EL (cell line): ENCODE data around the gene OR2J1.
"Not testable (repeated sequence)": the region's sequence is repeated elsewhere in the genome, so short reads cannot be mapped to it uniquely, and the experiment has no call there.

Source experiments
- DNase-seq: peaks from one replicate; pipeline ENCODE4 v3.0.0-alpha.2; 2016

The OR2J1 gene

DNA sequence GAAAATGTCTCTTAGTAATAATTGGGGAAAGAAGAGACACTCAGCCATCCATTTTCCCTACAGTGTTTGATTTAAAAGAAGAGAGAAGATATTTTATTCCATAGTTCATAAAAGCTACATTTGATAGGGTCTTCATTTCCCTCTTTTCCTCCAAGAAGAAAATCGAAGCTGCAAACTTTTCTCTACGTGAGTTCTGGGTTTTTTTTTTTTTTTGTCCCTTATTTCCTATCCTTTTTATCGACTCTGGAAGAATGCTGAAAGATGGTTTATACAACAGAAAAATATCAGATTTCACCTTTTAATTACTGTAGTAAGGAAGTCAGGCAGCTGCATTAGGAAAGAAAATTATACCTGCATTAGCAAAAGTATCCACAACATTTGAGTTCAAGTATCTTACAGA, at the start of gene OR2J1:
Gene OR2J1, plus strand, starts transcription at position 301 of the 400 bp plus-strand sequence. CDS start 1,453 bp downstream, outside the sequence.
- DNase-seq, result no peak

- no peak for DNase-seq
These were observed 47.6 kb upstream of the OR2J1 start for GRCh38 chr6:29051680-29052079.

GRCh38 chr6:29071831-29072723, 27.2 kb upstream of the OR2J1 start:
- peak; percentile 44 for DNase-seq

DNA sequence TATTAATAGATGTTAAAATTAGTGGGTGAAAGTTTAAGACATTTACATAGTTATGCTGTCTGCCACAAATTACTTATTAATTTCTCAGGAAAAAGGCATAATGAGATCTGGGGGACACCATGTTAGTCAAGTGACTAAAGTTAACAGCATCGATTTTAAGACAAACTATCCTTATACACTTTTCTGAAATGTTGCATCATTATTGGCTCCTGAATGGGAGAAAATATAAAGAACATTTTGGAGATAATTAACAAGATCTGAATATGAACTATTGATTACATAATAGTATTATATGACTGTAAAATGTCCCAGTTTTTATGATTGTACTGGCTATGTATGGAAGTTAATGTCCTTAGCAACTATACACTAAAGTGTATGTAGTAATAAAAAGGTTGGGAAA, 20.1 kb upstream of the OR2J1 start:
- no peak for DNase-seq

DNA sequence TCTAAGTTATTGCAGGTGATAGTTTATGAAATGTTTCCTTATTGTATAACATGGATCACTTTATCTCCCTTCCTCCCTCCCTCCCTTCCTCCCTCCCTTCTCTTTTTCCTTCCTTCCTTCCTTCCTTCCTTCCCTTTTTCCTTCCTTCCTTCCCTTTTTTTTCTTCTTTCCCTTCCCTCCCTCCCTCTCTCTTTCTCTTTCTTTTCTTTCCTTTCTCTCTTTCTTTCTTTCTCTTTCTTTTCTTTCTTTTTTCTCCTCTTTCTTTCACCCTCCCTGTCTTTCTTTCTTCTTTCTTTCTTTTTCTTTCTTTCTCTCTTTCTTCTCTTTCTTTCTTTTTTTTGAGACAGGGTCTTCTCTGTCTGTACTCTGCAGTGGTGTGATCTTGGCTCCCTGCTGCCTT, 18.0 kb upstream of the OR2J1 start:
- no peak for DNase-seq

GRCh38 chr6:29082457-29082856, 16.8 kb upstream of the OR2J1 start:
- DNase-seq, result no peak

- no peak for DNase-seq
These were observed 12.1 kb upstream of the OR2J1 start, which contains the start of gene OR2B3 for GRCh38 chr6:29087213-29087612. Gene OR2B3 (minus strand): TSS chr6:29087313. CDS start chr6:29087248, 65 bp downstream.

DNA sequence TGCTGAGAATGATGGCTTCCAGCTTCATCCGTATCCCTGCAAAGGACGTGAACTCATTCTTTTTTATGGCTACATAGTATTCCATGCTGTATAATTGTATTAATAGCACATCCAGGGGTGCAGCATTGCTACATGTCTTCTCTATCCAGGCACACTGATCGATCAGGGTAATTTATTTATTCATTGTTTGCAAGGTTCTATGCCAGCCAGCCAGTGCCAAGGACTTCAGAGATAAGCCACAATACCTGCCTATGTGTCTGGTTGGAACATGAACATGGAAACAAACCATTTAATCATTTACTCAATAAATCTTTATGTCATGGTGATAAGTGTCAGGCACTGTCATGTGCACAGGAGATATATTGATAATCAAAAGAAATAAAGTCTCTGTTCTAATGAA, 6.3 kb upstream of the OR2J1 start:
- no peak for DNase-seq

DNA sequence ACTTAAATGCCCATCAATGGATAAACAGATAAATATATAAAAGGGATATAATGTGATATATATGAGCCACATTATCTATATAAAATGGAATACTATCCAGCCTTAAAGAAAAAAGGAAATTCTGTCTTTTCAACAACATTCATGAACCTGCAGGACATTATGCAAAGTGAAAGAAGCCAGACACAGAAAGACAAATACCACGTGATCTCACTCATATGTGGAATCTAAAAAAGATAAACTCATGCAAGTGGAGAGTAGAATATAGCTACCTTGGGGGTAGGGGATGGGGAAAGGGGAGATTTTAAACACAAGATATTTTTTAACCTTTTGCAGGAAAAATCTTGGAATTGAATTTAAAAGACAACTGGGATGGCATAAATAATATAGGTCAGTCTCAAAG, 1.5 kb upstream of the OR2J1 start:
- no peak for DNase-seq

DNA sequence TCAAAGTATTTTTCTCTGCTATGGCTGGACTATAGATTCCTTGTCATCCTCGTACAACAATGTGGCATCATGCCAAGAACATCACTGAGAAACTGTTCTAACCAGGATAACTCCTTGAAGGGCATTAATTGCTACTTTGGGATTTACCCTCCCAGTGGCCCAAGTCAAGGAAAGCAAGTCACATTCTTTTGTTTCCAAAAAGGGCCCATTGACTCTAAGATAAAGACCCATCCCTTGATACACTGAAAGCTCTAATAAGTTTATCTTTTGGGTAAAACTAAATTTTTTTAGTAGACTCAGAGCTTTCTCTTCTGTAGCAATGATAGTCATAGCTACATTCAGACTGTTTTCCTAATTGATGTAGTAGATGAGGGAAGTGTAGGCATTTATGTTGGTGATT, 8.5 kb downstream of the OR2J1 start, which contains the start of gene OR2J3:
Gene OR2J3, plus strand, starts transcription at position 301 of the 400 bp plus-strand sequence. CDS start 3,833 bp downstream, outside the sequence.
- DNase-seq, result no peak

- no peak for DNase-seq
These were observed 12.8 kb downstream of the OR2J1 start for GRCh38 chr6:29112135-29112534.

- not testable (repeated sequence) for DNase-seq
These were observed 15.7 kb downstream of the OR2J1 start for GRCh38 chr6:29114964-29115363.

- DNase-seq, result no peak
These were observed 30.2 kb downstream of the OR2J1 start for GRCh38 chr6:29129326-29130012.

DNA sequence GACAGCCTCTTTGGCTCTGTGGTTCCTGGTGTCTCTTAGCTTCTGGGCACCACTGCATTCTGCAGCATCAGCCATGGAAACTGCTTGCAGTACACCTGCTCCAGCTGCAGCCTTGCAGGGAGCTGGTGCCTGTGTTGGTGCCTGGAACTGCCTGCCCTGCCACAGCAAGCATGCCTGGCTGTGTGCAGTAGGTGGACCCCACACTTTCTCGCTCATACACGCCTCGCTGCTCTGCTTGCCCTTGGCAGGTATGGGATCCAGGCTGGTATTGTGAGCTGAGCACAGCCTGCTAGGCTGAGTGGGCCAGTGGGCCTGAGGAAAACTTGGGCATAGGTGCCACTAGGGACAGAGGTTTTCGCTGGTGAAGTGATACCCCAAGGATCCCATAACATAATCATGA, 31.4 kb downstream of the OR2J1 start:
- DNase-seq, result no peak

DNA sequence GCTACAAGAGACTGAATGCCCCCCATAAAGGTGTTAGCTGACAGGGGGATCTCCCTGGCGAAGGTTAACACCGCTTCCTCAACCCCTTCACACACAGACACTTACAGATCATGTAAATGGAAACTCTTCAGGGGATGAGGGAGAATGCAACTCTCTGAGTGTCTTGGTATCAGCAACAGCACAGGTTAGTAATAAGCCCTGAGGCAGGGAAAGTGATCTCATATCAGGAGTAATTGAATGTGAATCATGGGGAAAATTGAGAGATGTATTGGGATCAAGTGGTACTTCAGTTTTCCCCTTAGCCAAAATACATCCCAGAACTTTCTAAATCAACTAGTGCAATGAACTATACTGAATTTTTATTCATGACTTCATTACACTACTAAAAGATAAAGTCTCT, 32.4 kb downstream of the OR2J1 start:
- DNase-seq, result no peak

GRCh38 chr6:29137724-29138123, 38.4 kb downstream of the OR2J1 start:
- no peak for DNase-seq

DNA sequence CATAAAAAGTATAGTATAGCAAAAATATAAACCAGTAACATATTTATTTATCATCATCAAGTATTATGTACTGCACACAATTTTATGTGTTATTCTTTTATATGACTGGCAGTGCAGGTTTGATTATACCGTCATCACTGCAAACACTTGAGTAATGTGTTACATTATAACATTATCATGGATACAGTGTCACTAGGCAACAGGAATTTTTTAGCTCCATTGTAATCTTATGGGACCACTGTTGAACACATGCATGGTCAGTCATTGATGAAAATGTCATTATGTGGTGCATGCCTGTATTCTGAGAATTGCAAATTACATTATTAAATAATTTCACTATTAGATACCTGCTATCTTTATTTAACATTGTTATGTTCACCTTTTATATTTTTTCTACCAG, 42.3 kb downstream of the OR2J1 start:
- DNase-seq, result no peak

DNA sequence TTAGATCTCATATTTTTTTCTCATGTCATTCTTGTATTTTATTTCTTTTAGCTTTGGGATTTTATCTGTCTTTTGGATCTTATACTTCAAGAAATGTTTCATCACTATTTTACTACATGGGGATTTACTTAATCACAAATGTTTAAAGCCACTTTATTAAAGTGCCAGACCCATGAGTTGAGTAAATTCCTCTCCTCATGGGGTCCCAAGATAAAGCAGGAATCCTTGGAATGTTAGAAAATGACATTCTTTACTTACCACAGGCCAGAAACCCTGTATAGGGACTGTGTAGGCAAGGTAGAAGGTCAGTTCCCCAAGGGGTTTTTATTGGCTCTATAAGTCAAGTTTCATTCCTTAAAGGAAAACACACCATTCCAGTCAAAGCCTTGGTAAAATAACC, 43.0 kb downstream of the OR2J1 start:
- peak; percentile 19 for DNase-seq

DNA sequence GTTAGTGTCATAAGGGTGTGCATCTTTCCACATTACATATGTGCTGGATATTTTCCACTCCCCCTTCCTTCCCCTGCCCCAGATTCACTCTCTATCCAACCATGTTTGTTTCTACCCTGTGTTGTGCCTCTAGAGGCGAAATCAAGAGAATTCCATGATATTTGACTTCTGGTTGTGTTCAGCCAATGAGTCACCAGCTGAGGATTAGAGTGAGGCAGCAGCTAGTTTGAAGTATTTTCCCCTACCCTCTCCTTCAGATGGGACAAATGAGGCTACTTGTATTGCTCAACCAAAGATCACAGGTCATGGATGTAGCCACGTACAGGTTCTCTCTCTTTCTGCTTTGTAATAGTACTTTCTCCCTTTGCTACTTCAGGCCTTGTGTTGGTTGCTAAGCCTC, 46.9 kb downstream of the OR2J1 start:
- no peak for DNase-seq

DNA sequence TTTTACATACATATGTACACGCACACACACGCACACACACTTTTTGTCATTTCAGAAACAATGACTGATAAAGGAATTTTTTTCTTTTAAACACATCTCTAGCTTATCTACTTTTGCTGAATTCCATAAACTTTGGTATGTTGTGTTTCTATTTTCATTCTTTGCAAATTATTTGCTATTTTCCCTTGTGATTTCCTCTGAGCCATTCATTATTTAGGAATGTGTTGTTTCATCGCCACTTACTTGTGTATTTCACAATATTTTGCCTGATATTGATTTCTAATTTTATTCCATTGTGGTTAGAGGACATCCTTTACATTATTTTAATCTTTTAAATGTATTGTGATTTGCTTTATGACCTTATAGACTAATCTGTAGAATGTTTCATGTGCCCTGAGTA, 47.8 kb downstream of the OR2J1 start:
- DNase-seq, result no peak

DNA sequence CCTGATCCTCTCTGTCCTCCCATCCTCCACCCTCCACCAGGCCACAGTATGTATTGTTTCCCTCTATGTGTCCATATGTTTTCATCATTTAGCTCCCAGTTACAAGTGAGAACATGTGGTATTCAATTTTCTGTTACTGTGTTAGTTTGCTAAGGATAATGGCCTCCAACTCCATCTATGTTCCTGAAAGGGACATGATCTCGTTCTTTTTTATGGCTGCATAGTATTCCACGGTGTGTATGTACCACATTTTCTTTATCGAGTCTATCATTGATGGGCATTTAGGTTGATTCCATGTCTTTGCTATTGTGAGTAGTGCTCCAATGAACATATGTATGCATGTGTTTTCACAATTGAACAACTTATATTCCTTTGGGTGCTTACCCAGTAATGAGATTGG, 50.2 kb downstream of the OR2J1 start:
- not testable (repeated sequence) for DNase-seq
